ENCODE data around the gene WWC2.

Gene WWC2

DNA sequence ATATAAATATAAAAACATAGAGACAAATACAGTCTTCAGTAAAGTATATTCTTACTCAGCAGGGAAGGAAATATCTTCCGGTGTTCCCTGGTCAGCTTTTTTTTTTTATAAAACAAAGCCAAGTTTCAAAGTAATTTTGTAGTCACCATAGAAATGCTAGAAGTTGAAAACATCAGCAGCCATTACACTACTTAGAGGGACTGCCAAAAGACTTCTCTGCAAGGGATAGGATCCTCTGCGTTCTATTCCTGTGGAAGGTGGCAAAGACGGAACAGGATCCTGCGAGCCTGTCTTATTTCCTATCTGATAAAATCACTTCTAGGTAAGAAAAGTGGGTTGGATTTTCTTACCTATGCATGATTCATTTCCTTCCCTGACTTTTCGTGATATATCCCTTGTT is 201.6 kb downstream of the WWC2 start:
- H3K4me2 ChIP-seq (ENCODE audit: low read length, poor library complexity, severe bottlenecking), result no peak overlapping the region
- no peak overlapping the region for H3K14ac ChIP-seq (ENCODE audit: low read length in 2 of 2)
- no peak overlapping the region for H3K23ac ChIP-seq (ENCODE audit: low read length in 2 of 2)
- H2BK12ac ChIP-seq (ENCODE audit: low read length in 2 of 2), result no peak overlapping the region
- no peak overlapping the region for H4K8ac ChIP-seq (ENCODE audit: low read length)
- no peak overlapping the region for H2BK5ac ChIP-seq (ENCODE audit: low read depth, low read length, poor library complexity, severe bottlenecking)
- no peaks in the 10 kb centered on the region for H3K4me1 ChIP-seq (ENCODE audit: control insufficient read depth, insufficient read depth, low read depth, low read length)
- no CpG with 5 or more reads among the region's 5 CpGs for WGBS
- H3K9ac ChIP-seq (ENCODE audit: low read length), result no peak overlapping the region
- no peak overlapping the region for H3K4me3 ChIP-seq (ENCODE audit: insufficient read depth in 1 of 2, low read depth in 1 of 2, low read length in 2 of 2)
- H3K36me3 ChIP-seq (ENCODE audit: control insufficient read depth in 1 of 2, insufficient read depth in 2 of 2, low read depth in 1 of 2, low read length in 2 of 2), result peaks cover 16 to 30% of the 10 kb centered on the region in 2 experiments
- H3K27ac ChIP-seq (ENCODE audit: low read length, poor library complexity, severe bottlenecking), result no peak overlapping the region
- H2AK5ac ChIP-seq (ENCODE audit: low read length, severe bottlenecking), result no peak overlapping the region
- H3K27me3 ChIP-seq (ENCODE audit: control insufficient read depth in 1 of 2, insufficient read depth in 1 of 2, low read length in 2 of 2), result no peaks in the 10 kb centered on the region
- H3K18ac ChIP-seq (ENCODE audit: low read depth in 1 of 2, low read length in 2 of 2), result no peak overlapping the region
- H4K91ac ChIP-seq (ENCODE audit: low read length), result no peak overlapping the region
- no peak for DNase-seq
- H2BK15ac ChIP-seq (ENCODE audit: low read depth, poor library complexity, severe bottlenecking), result no peak overlapping the region
- no peak overlapping the region for H3K4ac ChIP-seq (ENCODE audit: low read depth in 1 of 2, low read length in 2 of 2)
- no peak overlapping the region for H2AFZ ChIP-seq (ENCODE audit: low read depth, low read length)
- H3K79me1 ChIP-seq (replicated peaks; ENCODE audit: low read length, poor library complexity, severe bottlenecking), result peaks cover 8% of the 10 kb centered on the region
- H2BK120ac ChIP-seq (ENCODE audit: low read depth, low read length), result no peak overlapping the region
- H3K9me3 ChIP-seq (ENCODE audit: control insufficient read depth, low read length), result no peaks in the 10 kb centered on the region

DNA sequence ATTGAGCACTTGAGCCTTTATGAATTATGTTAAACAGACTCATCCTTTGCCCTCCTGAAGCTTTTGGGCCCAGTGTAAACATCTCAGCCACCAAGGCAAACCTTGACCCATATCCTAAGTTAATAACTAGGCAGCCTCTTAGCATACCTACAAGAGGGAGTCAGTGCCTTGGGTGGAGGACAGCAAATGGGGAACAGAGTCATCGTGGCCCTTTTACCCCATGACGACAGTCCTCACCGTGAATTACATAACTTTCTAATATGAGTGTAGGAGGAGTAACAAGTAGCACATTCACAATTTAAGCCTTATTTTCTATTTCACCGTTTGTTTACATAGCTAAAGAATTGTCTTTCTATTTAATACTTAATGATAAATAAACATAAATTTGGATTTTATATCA is 204.2 kb downstream of the WWC2 start:
- H3K9ac ChIP-seq (ENCODE audit: low read length), result no peak overlapping the region
- H2BK15ac ChIP-seq (ENCODE audit: low read depth, poor library complexity, severe bottlenecking), result no peak overlapping the region
- no peak overlapping the region for H2AK5ac ChIP-seq (ENCODE audit: low read length, severe bottlenecking)
- peaks cover 5% of the 10 kb centered on the region for H3K79me1 ChIP-seq (replicated peaks; ENCODE audit: low read length, poor library complexity, severe bottlenecking)
- no peak overlapping the region for H2BK120ac ChIP-seq (ENCODE audit: low read depth, low read length)
- no peak overlapping the region for H3K4me3 ChIP-seq (ENCODE audit: insufficient read depth in 1 of 2, low read depth in 1 of 2, low read length in 2 of 2)
- H3K4me2 ChIP-seq (ENCODE audit: low read length, poor library complexity, severe bottlenecking), result no peak overlapping the region
- no peak overlapping the region for H3K14ac ChIP-seq (ENCODE audit: low read length in 2 of 2)
- H3K4ac ChIP-seq (ENCODE audit: low read depth in 1 of 2, low read length in 2 of 2), result no peak overlapping the region
- H3K36me3 ChIP-seq (ENCODE audit: control insufficient read depth in 1 of 2, insufficient read depth in 2 of 2, low read depth in 1 of 2, low read length in 2 of 2), result peaks cover 4 to 22% of the 10 kb centered on the region in 2 experiments
- no peak for DNase-seq
- H3K9me3 ChIP-seq (ENCODE audit: control insufficient read depth, low read length), result no peaks in the 10 kb centered on the region
- H3K27me3 ChIP-seq (ENCODE audit: control insufficient read depth in 1 of 2, insufficient read depth in 1 of 2, low read length in 2 of 2), result no peaks in the 10 kb centered on the region
- no peak overlapping the region for H2AFZ ChIP-seq (ENCODE audit: low read depth, low read length)
- H3K18ac ChIP-seq (ENCODE audit: low read depth in 1 of 2, low read length in 2 of 2), result no peak overlapping the region
- H4K8ac ChIP-seq (ENCODE audit: low read length), result no peak overlapping the region
- no CpG with 5 or more reads among the region's 4 CpGs for WGBS
- H4K91ac ChIP-seq (ENCODE audit: low read length), result no peak overlapping the region
- H3K27ac ChIP-seq (ENCODE audit: low read length, poor library complexity, severe bottlenecking), result no peak overlapping the region
- no peak overlapping the region for H2BK12ac ChIP-seq (ENCODE audit: low read length in 2 of 2)
- no peak overlapping the region for H3K23ac ChIP-seq (ENCODE audit: low read length in 2 of 2)
- no peaks in the 10 kb centered on the region for H3K4me1 ChIP-seq (ENCODE audit: control insufficient read depth, insufficient read depth, low read depth, low read length)
- no peak overlapping the region for H2BK5ac ChIP-seq (ENCODE audit: low read depth, low read length, poor library complexity, severe bottlenecking)

DNA sequence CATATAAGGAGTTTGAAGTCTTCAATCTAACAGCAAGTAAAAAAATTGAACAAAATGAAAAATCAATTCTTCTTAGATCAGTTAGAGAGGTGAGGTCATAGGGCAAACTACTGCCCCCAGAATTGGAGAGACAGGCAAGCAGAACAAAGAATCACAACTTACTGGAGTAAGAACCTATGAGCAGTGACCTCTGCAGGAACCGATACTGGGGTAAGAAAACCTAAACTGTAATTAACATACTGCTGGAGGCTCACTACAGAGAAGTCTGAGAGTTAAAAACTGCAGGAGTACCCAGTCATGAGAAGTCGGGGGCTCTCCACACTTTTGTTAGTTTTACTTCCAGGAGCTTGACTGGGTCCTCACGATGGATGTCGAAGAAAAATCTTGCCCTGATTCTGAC is 205.0 kb downstream of the WWC2 start:
- H4K8ac ChIP-seq (ENCODE audit: low read length), result no peak overlapping the region
- no peak overlapping the region for H2BK12ac ChIP-seq (ENCODE audit: low read length in 2 of 2)
- H3K4me3 ChIP-seq (ENCODE audit: insufficient read depth in 1 of 2, low read depth in 1 of 2, low read length in 2 of 2), result no peak overlapping the region
- H3K36me3 ChIP-seq (ENCODE audit: control insufficient read depth in 1 of 2, insufficient read depth in 2 of 2, low read depth in 1 of 2, low read length in 2 of 2), result peaks cover 4 to 20% of the 10 kb centered on the region in 2 experiments
- no peak overlapping the region for H3K23ac ChIP-seq (ENCODE audit: low read length in 2 of 2)
- H3K4ac ChIP-seq (ENCODE audit: low read depth in 1 of 2, low read length in 2 of 2), result no peak overlapping the region
- H3K4me2 ChIP-seq (ENCODE audit: low read length, poor library complexity, severe bottlenecking), result no peak overlapping the region
- no peak overlapping the region for H2AFZ ChIP-seq (ENCODE audit: low read depth, low read length)
- 100% methylated on average over 4 of the region's 4 CpGs for WGBS
- H3K18ac ChIP-seq (ENCODE audit: low read depth in 1 of 2, low read length in 2 of 2), result no peak overlapping the region
- H3K14ac ChIP-seq (ENCODE audit: low read length in 2 of 2), result no peak overlapping the region
- H3K9ac ChIP-seq (ENCODE audit: low read length), result no peak overlapping the region
- H4K91ac ChIP-seq (ENCODE audit: low read length), result no peak overlapping the region
- H3K27ac ChIP-seq (ENCODE audit: low read length, poor library complexity, severe bottlenecking), result no peak overlapping the region
- no peak for DNase-seq
- H3K9me3 ChIP-seq (ENCODE audit: control insufficient read depth, low read length), result no peaks in the 10 kb centered on the region
- H2BK5ac ChIP-seq (ENCODE audit: low read depth, low read length, poor library complexity, severe bottlenecking), result no peak overlapping the region
- no peaks in the 10 kb centered on the region for H3K27me3 ChIP-seq (ENCODE audit: control insufficient read depth in 1 of 2, insufficient read depth in 1 of 2, low read length in 2 of 2)
- no peak overlapping the region for H2BK15ac ChIP-seq (ENCODE audit: low read depth, poor library complexity, severe bottlenecking)
- no peak overlapping the region for H2BK120ac ChIP-seq (ENCODE audit: low read depth, low read length)
- no peak overlapping the region for H2AK5ac ChIP-seq (ENCODE audit: low read length, severe bottlenecking)
- H3K4me1 ChIP-seq (ENCODE audit: control insufficient read depth, insufficient read depth, low read depth, low read length), result no peaks in the 10 kb centered on the region
- peaks cover under 1% of the 10 kb centered on the region for H3K79me1 ChIP-seq (replicated peaks; ENCODE audit: low read length, poor library complexity, severe bottlenecking)

DNA sequence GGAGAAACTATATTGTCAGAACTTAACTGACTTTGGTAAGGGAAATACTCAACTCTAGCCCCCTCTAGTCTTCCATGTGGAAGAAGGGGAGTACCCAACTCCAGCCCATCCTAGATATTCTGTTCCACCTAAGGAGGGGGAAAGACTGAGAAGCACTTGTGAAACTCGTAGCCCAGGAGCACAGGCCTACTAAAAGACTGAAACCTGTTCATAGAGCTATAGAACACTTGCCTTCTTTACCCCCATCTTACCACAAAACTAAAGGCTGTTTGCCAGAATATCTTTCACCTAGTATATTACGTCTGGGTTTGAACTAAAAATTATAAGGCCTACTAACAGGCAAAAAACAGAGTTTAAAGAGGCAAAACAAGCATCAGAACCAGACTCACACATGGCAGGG is 205.5 kb downstream of the WWC2 start:
- Histone ChIP-seq H3K27me3 (ENCODE audit: control insufficient read depth in 1 of 2, insufficient read depth in 1 of 2, low read length in 2 of 2) (no peaks in the 10 kb centered on the region), H2BK15ac (ENCODE audit: low read depth, poor library complexity, severe bottlenecking) (no peak overlapping the region), H3K4ac (ENCODE audit: low read depth in 1 of 2, low read length in 2 of 2) (no peak overlapping the region), H3K18ac (ENCODE audit: low read depth in 1 of 2, low read length in 2 of 2) (no peak overlapping the region), H3K4me2 (ENCODE audit: low read length, poor library complexity, severe bottlenecking) (no peak overlapping the region), H3K9me3 (ENCODE audit: control insufficient read depth, low read length) (no peaks in the 10 kb centered on the region), H3K14ac (ENCODE audit: low read length in 2 of 2) (no peak overlapping the region), H2AK5ac (ENCODE audit: low read length, severe bottlenecking) (no peak overlapping the region), H4K8ac (ENCODE audit: low read length) (no peak overlapping the region), H3K36me3 (ENCODE audit: control insufficient read depth in 1 of 2, insufficient read depth in 2 of 2, low read depth in 1 of 2, low read length in 2 of 2) (peaks cover 2 to 19% of the 10 kb centered on the region in 2 experiments), H2AFZ (ENCODE audit: low read depth, low read length) (no peak overlapping the region), H2BK5ac (ENCODE audit: low read depth, low read length, poor library complexity, severe bottlenecking) (no peak overlapping the region), H3K4me3 (ENCODE audit: insufficient read depth in 1 of 2, low read depth in 1 of 2, low read length in 2 of 2) (no peak overlapping the region), H2BK120ac (ENCODE audit: low read depth, low read length) (no peak overlapping the region), H2BK12ac (ENCODE audit: low read length in 2 of 2) (no peak overlapping the region), H3K4me1 (ENCODE audit: control insufficient read depth, insufficient read depth, low read depth, low read length) (no peaks in the 10 kb centered on the region), H3K9ac (ENCODE audit: low read length) (no peak overlapping the region), H3K23ac (ENCODE audit: low read length in 2 of 2) (no peak overlapping the region), H3K79me1 (replicated peaks; ENCODE audit: low read length, poor library complexity, severe bottlenecking) (no peaks in the 10 kb centered on the region), H4K91ac (ENCODE audit: low read length) (no peak overlapping the region), H3K27ac (ENCODE audit: low read length, poor library complexity, severe bottlenecking) (no peak overlapping the region)
- WGBS, result 96% methylated on average over 2 of the region's 2 CpGs
- no peak for DNase-seq

Data from mesenchymal stem cell (in vitro differentiated cells and primary cell).